ENCODE data around the gene IP6K3.

Gene IP6K3

GRCh38 chr6:33744001-33744848 is 2.5 kb downstream of the IP6K3 start:
- peaks cover 0 to 2% (median 0%) of the 10 kb centered on the region in 5 donors for H3K4me1 ChIP-seq (ENCODE audit: control insufficient read depth in 5 of 5, insufficient read depth in 5 of 5, low read length in 5 of 5)
- H3K27me3 ChIP-seq (ENCODE audit: control insufficient read depth in 5 of 5, insufficient read depth in 4 of 5, low read length in 5 of 5) = peaks cover 10 to 34% (median 21%) of the 10 kb centered on the region in 5 donors
- no peaks in the 10 kb centered on the region for H3K9me3 ChIP-seq (ENCODE audit: control insufficient read depth in 5 of 5, low read length in 5 of 5)
- no peaks in the 10 kb centered on the region for H3K36me3 ChIP-seq (ENCODE audit: control insufficient read depth in 5 of 5, insufficient read depth in 5 of 5, low read length in 5 of 5)
- H3K27ac ChIP-seq (ENCODE audit: low read depth, low read length) = no peak overlapping the region
- H3K9ac ChIP-seq (ENCODE audit: low read length in 5 of 5) = no peak overlapping the region
- no peak overlapping the region for H3K4me3 ChIP-seq (ENCODE audit: low read depth in 1 of 5, low read length in 5 of 5)

GRCh38 chr6:33742837-33743236 is 3.9 kb downstream of the IP6K3 start:
- Histone ChIP-seq H3K4me3 (ENCODE audit: low read depth in 1 of 5, low read length in 5 of 5) (no peak overlapping the region), H3K9me3 (ENCODE audit: control insufficient read depth in 5 of 5, low read length in 5 of 5) (no peaks in the 10 kb centered on the region), H3K27ac (ENCODE audit: low read depth, low read length) (no peak overlapping the region), H3K27me3 (ENCODE audit: control insufficient read depth in 5 of 5, insufficient read depth in 4 of 5, low read length in 5 of 5) (peaks cover 10 to 32% (median 14%) of the 10 kb centered on the region in 5 donors), H3K9ac (ENCODE audit: low read length in 5 of 5) (no peak overlapping the region), H3K4me1 (ENCODE audit: control insufficient read depth in 5 of 5, insufficient read depth in 5 of 5, low read length in 5 of 5) (peaks cover 0 to 2% (median 0%) of the 10 kb centered on the region in 5 donors), H3K36me3 (ENCODE audit: control insufficient read depth in 5 of 5, insufficient read depth in 5 of 5, low read length in 5 of 5) (no peaks in the 10 kb centered on the region)

GRCh38 chr6:33742092-33742491 is 4.6 kb downstream of the IP6K3 start:
- Histone ChIP-seq H3K9me3 (ENCODE audit: control insufficient read depth in 5 of 5, low read length in 5 of 5) (no peaks in the 10 kb centered on the region), H3K4me1 (ENCODE audit: control insufficient read depth in 5 of 5, insufficient read depth in 5 of 5, low read length in 5 of 5) (peaks cover 0 to 2% (median 0%) of the 10 kb centered on the region in 5 donors), H3K27me3 (ENCODE audit: control insufficient read depth in 5 of 5, insufficient read depth in 4 of 5, low read length in 5 of 5) (peaks cover 9 to 32% (median 12%) of the 10 kb centered on the region in 5 donors), H3K4me3 (ENCODE audit: low read depth in 1 of 5, low read length in 5 of 5) (no peak overlapping the region), H3K9ac (ENCODE audit: low read length in 5 of 5) (no peak overlapping the region), H3K27ac (ENCODE audit: low read depth, low read length) (no peak overlapping the region), H3K36me3 (ENCODE audit: control insufficient read depth in 5 of 5, insufficient read depth in 5 of 5, low read length in 5 of 5) (no peaks in the 10 kb centered on the region)

- Histone ChIP-seq H3K27me3 (ENCODE audit: control insufficient read depth in 5 of 5, insufficient read depth in 4 of 5, low read length in 5 of 5) (peaks cover 9 to 26% (median 12%) of the 10 kb centered on the region in 5 donors), H3K9me3 (ENCODE audit: control insufficient read depth in 5 of 5, low read length in 5 of 5) (no peaks in the 10 kb centered on the region), H3K27ac (ENCODE audit: low read depth, low read length) (no peak overlapping the region), H3K9ac (ENCODE audit: low read length in 5 of 5) (no peak overlapping the region), H3K36me3 (ENCODE audit: control insufficient read depth in 5 of 5, insufficient read depth in 5 of 5, low read length in 5 of 5) (no peaks in the 10 kb centered on the region), H3K4me3 (ENCODE audit: low read depth in 1 of 5, low read length in 5 of 5) (no peak overlapping the region), H3K4me1 (ENCODE audit: control insufficient read depth in 5 of 5, insufficient read depth in 5 of 5, low read length in 5 of 5) (peaks cover 0 to 2% (median 0%) of the 10 kb centered on the region in 5 donors)
These were observed 5.9 kb downstream of the IP6K3 start for GRCh38 chr6:33740794-33741193.

GRCh38 chr6:33740204-33740608 is 6.5 kb downstream of the IP6K3 start:
- no peak overlapping the region for H3K4me3 ChIP-seq (ENCODE audit: low read depth in 1 of 5, low read length in 5 of 5)
- H3K4me1 ChIP-seq (ENCODE audit: control insufficient read depth in 5 of 5, insufficient read depth in 5 of 5, low read length in 5 of 5) = peaks cover 0 to 2% (median 0%) of the 10 kb centered on the region in 5 donors
- peaks cover 9 to 25% (median 12%) of the 10 kb centered on the region in 5 donors for H3K27me3 ChIP-seq (ENCODE audit: control insufficient read depth in 5 of 5, insufficient read depth in 4 of 5, low read length in 5 of 5)
- H3K9ac ChIP-seq (ENCODE audit: low read length in 5 of 5) = no peak overlapping the region
- H3K27ac ChIP-seq (ENCODE audit: low read depth, low read length) = no peak overlapping the region
- H3K36me3 ChIP-seq (ENCODE audit: control insufficient read depth in 5 of 5, insufficient read depth in 5 of 5, low read length in 5 of 5) = no peaks in the 10 kb centered on the region
- no peaks in the 10 kb centered on the region for H3K9me3 ChIP-seq (ENCODE audit: control insufficient read depth in 5 of 5, low read length in 5 of 5)

- H3K27ac ChIP-seq (ENCODE audit: low read depth, low read length) = no peak overlapping the region
- peaks cover 0 to 2% (median 0%) of the 10 kb centered on the region in 5 donors for H3K4me1 ChIP-seq (ENCODE audit: control insufficient read depth in 5 of 5, insufficient read depth in 5 of 5, low read length in 5 of 5)
- peaks cover 9 to 25% (median 10%) of the 10 kb centered on the region in 5 donors for H3K27me3 ChIP-seq (ENCODE audit: control insufficient read depth in 5 of 5, insufficient read depth in 4 of 5, low read length in 5 of 5)
- no peak overlapping the region for H3K4me3 ChIP-seq (ENCODE audit: low read depth in 1 of 5, low read length in 5 of 5)
- H3K9me3 ChIP-seq (ENCODE audit: control insufficient read depth in 5 of 5, low read length in 5 of 5) = no peaks in the 10 kb centered on the region
- H3K36me3 ChIP-seq (ENCODE audit: control insufficient read depth in 5 of 5, insufficient read depth in 5 of 5, low read length in 5 of 5) = no peaks in the 10 kb centered on the region
- H3K9ac ChIP-seq (ENCODE audit: low read length in 5 of 5) = no peak overlapping the region
These were observed 7.1 kb downstream of the IP6K3 start for GRCh38 chr6:33739571-33739970.

GRCh38 chr6:33738879-33739278 is 7.8 kb downstream of the IP6K3 start:
- no peaks in the 10 kb centered on the region for H3K9me3 ChIP-seq (ENCODE audit: control insufficient read depth in 5 of 5, low read length in 5 of 5)
- H3K36me3 ChIP-seq (ENCODE audit: control insufficient read depth in 5 of 5, insufficient read depth in 5 of 5, low read length in 5 of 5) = no peaks in the 10 kb centered on the region
- H3K9ac ChIP-seq (ENCODE audit: low read length in 5 of 5) = no peak overlapping the region
- H3K27ac ChIP-seq (ENCODE audit: low read depth, low read length) = no peak overlapping the region
- H3K4me3 ChIP-seq (ENCODE audit: low read depth in 1 of 5, low read length in 5 of 5) = no peak overlapping the region
- peaks cover 0 to 2% (median 0%) of the 10 kb centered on the region in 5 donors for H3K4me1 ChIP-seq (ENCODE audit: control insufficient read depth in 5 of 5, insufficient read depth in 5 of 5, low read length in 5 of 5)
- H3K27me3 ChIP-seq (ENCODE audit: control insufficient read depth in 5 of 5, insufficient read depth in 4 of 5, low read length in 5 of 5) = peaks cover 5 to 21% (median 9%) of the 10 kb centered on the region in 5 donors

- no peak overlapping the region for H3K9ac ChIP-seq (ENCODE audit: low read length in 5 of 5)
- H3K4me3 ChIP-seq (ENCODE audit: low read depth in 1 of 5, low read length in 5 of 5) = no peak overlapping the region
These were observed 8.6 kb downstream of the IP6K3 start for GRCh38 chr6:33738153-33738552.

GRCh38 chr6:33737267-33738026 is 9.3 kb downstream of the IP6K3 start:
- Histone ChIP-seq H3K27ac (ENCODE audit: low read depth, low read length) (no peak overlapping the region), H3K4me1 (ENCODE audit: control insufficient read depth in 5 of 5, insufficient read depth in 5 of 5, low read length in 5 of 5) (peaks cover 0 to 2% (median 0%) of the 10 kb centered on the region in 5 donors), H3K9me3 (ENCODE audit: control insufficient read depth in 5 of 5, low read length in 5 of 5) (no peaks in the 10 kb centered on the region), H3K27me3 (ENCODE audit: control insufficient read depth in 5 of 5, insufficient read depth in 4 of 5, low read length in 5 of 5) (peaks cover 0 to 13% (median 6%) of the 10 kb centered on the region in 5 donors), H3K4me3 (ENCODE audit: low read depth in 1 of 5, low read length in 5 of 5) (no peak overlapping the region), H3K9ac (ENCODE audit: low read length in 5 of 5) (no peak overlapping the region), H3K36me3 (ENCODE audit: control insufficient read depth in 5 of 5, insufficient read depth in 5 of 5, low read length in 5 of 5) (no peaks in the 10 kb centered on the region)

More at GRCh38 chr6:33738153-33738552, 8.6 kb downstream of the IP6K3 start:
- no peaks in the 10 kb centered on the region for H3K9me3 ChIP-seq (ENCODE audit: control insufficient read depth in 5 of 5, low read length in 5 of 5)
- peaks cover 5 to 17% (median 10%) of the 10 kb centered on the region in 5 donors for H3K27me3 ChIP-seq (ENCODE audit: control insufficient read depth in 5 of 5, insufficient read depth in 4 of 5, low read length in 5 of 5)
- H3K27ac ChIP-seq (ENCODE audit: low read depth, low read length) = no peak overlapping the region
- H3K4me1 ChIP-seq (ENCODE audit: control insufficient read depth in 5 of 5, insufficient read depth in 5 of 5, low read length in 5 of 5) = peaks cover 0 to 2% (median 0%) of the 10 kb centered on the region in 5 donors
- no peaks in the 10 kb centered on the region for H3K36me3 ChIP-seq (ENCODE audit: control insufficient read depth in 5 of 5, insufficient read depth in 5 of 5, low read length in 5 of 5)

GRCh38 chr6:33735216-33735615 is 11.5 kb downstream of the IP6K3 start:
- Histone ChIP-seq H3K27ac (ENCODE audit: low read depth, low read length) (no peak overlapping the region), H3K4me1 (ENCODE audit: control insufficient read depth in 5 of 5, insufficient read depth in 5 of 5, low read length in 5 of 5) (peaks cover 0 to 2% (median 0%) of the 10 kb centered on the region in 5 donors)

More at GRCh38 chr6:33735216-33735615, 11.5 kb downstream of the IP6K3 start:
- peaks cover 0 to 9% (median 3%) of the 10 kb centered on the region in 5 donors for H3K27me3 ChIP-seq (ENCODE audit: control insufficient read depth in 5 of 5, insufficient read depth in 4 of 5, low read length in 5 of 5)
- no peaks in the 10 kb centered on the region for H3K36me3 ChIP-seq (ENCODE audit: control insufficient read depth in 5 of 5, insufficient read depth in 5 of 5, low read length in 5 of 5)
- no peak overlapping the region for H3K9ac ChIP-seq (ENCODE audit: low read length in 5 of 5)
- H3K4me3 ChIP-seq (ENCODE audit: low read depth in 1 of 5, low read length in 5 of 5) = no peak overlapping the region
- H3K9me3 ChIP-seq (ENCODE audit: control insufficient read depth in 5 of 5, low read length in 5 of 5) = no peaks in the 10 kb centered on the region

Data from subcutaneous abdominal adipose tissue (tissue), 5 donors.